Testis (tissue), 3 donors: ENCODE measurements around the gene ZFP62. TPM values are rescaled to one million over a fixed set of nuclear protein-coding genes. Genes with fewer than 3 reads are reported as not detected.
"Not testable (repeated sequence)": the region's sequence is repeated elsewhere in the genome, so short reads cannot be mapped to it uniquely, and the experiment has no call there.

Source experiments
- DNase-seq: peaks from one replicate; pipeline ENCODE4 v3.0.0-alpha.2; 2019
- H3K27ac ChIP-seq, 2 donors: fragments of 200-600 bp; sonication (generic); one replicate each; pipeline ENCODE4 v1.5.1; 2019
- H3K27me3 ChIP-seq: fragments of 200-600 bp; sonication (generic); one replicate; pipeline ENCODE4 v1.5.1; 2019
- H3K36me3 ChIP-seq: fragments of 200-600 bp; sonication (generic); one replicate; pipeline ENCODE4 v1.5.1; 2017; ENCODE audit warnings: low read depth; ENCODE audit errors: missing control alignments
- H3K4me1 ChIP-seq: fragments of 200-600 bp; sonication (generic); one replicate; pipeline ENCODE4 v1.5.1; 2019
- H3K4me3 ChIP-seq, 2 donors: fragments of 200-600 bp; sonication (generic); one replicate each; pipeline ENCODE4 v1.5.1; 2017 to 2019
- H3K9me3 ChIP-seq: fragments of 200-600 bp; sonication (generic); one replicate; pipeline ENCODE4 v1.5.1; 2017
- CTCF ChIP-seq, 3 experiments: fragments of 450-650 bp in 2 of 3; fragments of 200-600 bp in 1 of 3; sonication (generic) in 1 of 3; IDR thresholded peaks; one replicate each; pipeline ENCODE4 v1.5.1; 2016 to 2019; ENCODE audit warnings: antibody characterized with exemption in 3 of 3, mild to moderate bottlenecking in 2 of 3, moderate library complexity in 1 of 3
- POLR2A ChIP-seq: fragments of 450-650 bp; IDR thresholded peaks from one replicate; pipeline ENCODE4 v1.6.1; 2017; ENCODE audit warnings: antibody characterized with exemption, mild to moderate bottlenecking, moderate library complexity
- WGBS, 2 donors: methylation state at CpG; one replicate each; pipeline ENCODE4 v1.1.5; 2018; 5-methylcytosine and 5-hydroxymethylcytosine counted together
- intact Hi-C: fragments of 100-400 bp; cut with DNase I; formaldehyde crosslinking; loops from one replicate; pipeline ENCODE4 v1.15.1; 2023; ENCODE audit warnings: low total_unique reads
- polyA plus RNA-seq: library from polyadenylated mRNA; stranded (reverse); fragments of 350-450 nt; fragmentation: Illumina TruSeq; extraction: RNeasy Lipid Tissue Mini Kit (QIAGEN cat#74804); gene quantifications from one replicate; pipeline ENCODE4 v1.2.3, GENCODE V29; 2014; ENCODE audit warnings: low read depth, low replicate concordance; ENCODE audit not compliant: insufficient read depth
- total RNA-seq, 2 donors: library from RNA; depleted of rRNA; stranded (reverse); fragments of >200 nt; gene quantifications; one replicate each; pipeline ENCODE4 v1.2.3, GENCODE V29; 2016

The ZFP62 gene
- total and polyA plus RNA-seq, 3 donors from 2014 or later, result 27.1 to 32.3 (median 29.2) TPM

GRCh38 chr5:180829726-180830125 lies 31.4 kb downstream of the ZFP62 start:
- WGBS, 2 donors, result 89 to 92% methylated on average over 5 of the region's 5 CpGs
- Histone ChIP-seq H3K36me3 (no peaks in the 10 kb centered on the region), H3K27me3 (no peaks in the 10 kb centered on the region), H3K4me3 (no peak overlapping the region), H3K4me1 (peaks cover 20% of the 10 kb centered on the region), H3K27ac (peak overlapping the region; percentile 98 to 99), H3K9me3 (no peaks in the 10 kb centered on the region)
- DNase-seq, result no peak
- TF ChIP-seq POLR2A (no peak), CTCF (IDR thresholded peaks at IDR 0.05) (no peak)
- intact Hi-C loops, result no loop called here

- H3K36me3 ChIP-seq, intact Hi-C loops, H3K27me3 ChIP-seq, H3K9me3 ChIP-seq, H3K4me3 ChIP-seq, DNase-seq: not testable (repeated sequence)
- peaks cover 20% of the 10 kb centered on the region for H3K4me1 ChIP-seq
- H3K27ac ChIP-seq, result peak overlapping the region; percentile 98 to 99
- 87 to 91% methylated on average over 13 of the region's 13 CpGs for WGBS, 2 donors
These were observed 32.1 kb downstream of the ZFP62 start for GRCh38 chr5:180828756-180829531.

GRCh38 chr5:180827374-180827773 lies 33.7 kb downstream of the ZFP62 start:
- DNase-seq, H3K4me3 ChIP-seq, H3K27ac ChIP-seq, H3K36me3 ChIP-seq, H3K9me3 ChIP-seq, intact Hi-C loops, H3K27me3 ChIP-seq: not testable (repeated sequence)
- H3K4me1 ChIP-seq, result peaks cover 15% of the 10 kb centered on the region
- 73 to 86% methylated on average over 5 to 7 of the region's 7 CpGs for WGBS, 2 donors

DNA sequence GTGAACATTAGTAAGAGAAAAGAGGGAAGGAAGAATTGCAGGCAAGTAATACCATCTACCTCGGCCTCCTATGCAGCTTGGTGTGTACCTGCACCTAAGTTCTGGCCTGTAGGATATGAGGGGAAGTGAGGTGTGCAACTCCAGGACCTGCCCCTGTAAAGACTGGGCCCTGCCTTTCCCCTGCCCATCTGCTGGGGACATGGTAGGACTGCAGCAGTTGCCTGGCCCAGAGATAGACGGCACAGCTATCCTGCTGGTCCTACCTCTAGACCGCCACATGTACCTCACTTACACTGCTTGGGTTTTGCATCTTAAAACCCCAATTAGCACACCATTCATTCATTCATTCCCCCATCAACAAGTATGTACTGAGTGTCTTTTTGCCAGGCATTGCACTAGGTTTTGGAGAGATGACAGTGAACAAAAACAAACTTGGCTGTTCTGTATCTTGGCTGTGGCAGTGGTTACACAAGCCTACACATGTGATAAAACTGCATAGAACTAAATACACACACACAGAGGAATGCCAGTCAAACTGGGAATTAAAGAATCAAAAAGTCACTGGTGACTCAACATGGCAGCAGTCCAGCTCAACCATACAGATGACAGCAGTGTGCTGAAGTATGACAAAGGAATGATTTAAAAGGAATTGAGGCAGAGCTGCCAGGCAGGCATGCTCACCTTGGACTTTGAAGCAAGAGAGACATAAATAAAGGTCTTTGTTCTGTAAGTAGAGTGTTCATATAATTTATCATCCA lies 35.1 kb downstream of the ZFP62 start:
- no peaks in the 10 kb centered on the region for H3K36me3 ChIP-seq
- no peak overlapping the region for H3K4me3 ChIP-seq
- 100% methylated on average over 3 of the region's 3 CpGs for WGBS, 2 donors
- DNase-seq, result no peak
- H3K4me1 ChIP-seq, result peaks cover 15% of the 10 kb centered on the region
- no peaks in the 10 kb centered on the region for H3K27me3 ChIP-seq
- H3K9me3 ChIP-seq, result no peaks in the 10 kb centered on the region
- TF ChIP-seq POLR2A (no peak), CTCF (IDR thresholded peaks at IDR 0.05) (no peak)
- H3K27ac ChIP-seq, result peak overlapping the region; percentile 60 to 62
- intact Hi-C loops, result no loop called here

DNA sequence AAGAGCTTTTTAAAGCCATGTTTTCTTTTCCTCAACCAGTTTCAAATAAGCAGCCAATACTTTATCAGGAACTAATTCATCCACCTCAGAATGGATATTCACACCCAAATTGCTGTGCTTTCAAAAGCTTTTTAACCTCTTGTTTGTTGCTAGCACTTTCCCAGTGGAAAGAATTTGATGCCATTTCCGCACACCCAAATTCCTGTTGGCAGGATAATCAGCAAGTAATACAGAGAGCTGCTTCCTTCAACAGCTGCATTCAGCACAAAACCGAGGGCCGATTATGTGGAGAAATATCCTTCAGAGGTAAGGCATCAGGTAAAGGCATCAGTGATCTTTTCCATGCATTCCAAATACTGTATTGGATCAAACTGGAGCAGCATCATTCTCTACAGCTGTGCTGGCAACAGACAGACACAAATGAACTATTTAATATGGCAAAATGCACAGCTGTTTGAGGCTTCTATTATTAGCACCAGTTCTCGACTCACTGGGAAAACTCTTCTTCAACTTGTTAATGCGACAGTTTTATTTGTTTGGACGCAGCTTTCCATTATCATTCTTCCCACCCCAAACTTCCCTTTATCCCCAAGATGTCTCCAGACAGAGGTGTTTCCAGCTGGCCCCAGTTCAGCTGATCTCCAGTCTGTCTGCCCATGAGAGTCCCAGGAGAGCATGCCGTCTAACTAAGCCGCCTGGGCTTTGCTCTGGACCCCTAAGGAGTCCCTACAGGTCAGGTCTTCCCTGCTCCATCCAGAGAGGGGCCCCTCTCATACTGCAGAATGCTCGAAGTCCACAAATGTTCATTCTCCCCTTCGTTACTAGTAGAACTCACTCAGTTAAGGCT lies 36.2 kb downstream of the ZFP62 start:
- H3K4me3 ChIP-seq, result no peak overlapping the region
- peak overlapping the region; percentile 60 to 62 for H3K27ac ChIP-seq
- intact Hi-C loops, result no loop called here
- peaks cover 19% of the 10 kb centered on the region for H3K4me1 ChIP-seq
- no peaks in the 10 kb centered on the region for H3K27me3 ChIP-seq
- 46 to 49% methylated on average over 10 of the region's 10 CpGs for WGBS, 2 donors
- TF ChIP-seq CTCF (IDR thresholded peaks at IDR 0.05) (no peak), POLR2A (no peak)
- H3K9me3 ChIP-seq, result no peaks in the 10 kb centered on the region
- no peaks in the 10 kb centered on the region for H3K36me3 ChIP-seq
- DNase-seq, result no peak
